K562 (cell line): ENCODE data around the gene PUM2. TPM values are rescaled to one million over a fixed set of nuclear protein-coding genes. Genes with fewer than 3 reads are reported as not detected.

ENCODE experiments used
- DDX20 ChIP-seq: fragments of 450-650 bp; IDR thresholded peaks from 2 replicates; pipeline ENCODE4 v1.6.1; 2016; ENCODE audit warnings: missing genetic modification characterization, low read depth, mild to moderate bottlenecking, missing compliant biosample characterization, moderate library complexity
- FOSL1 ChIP-seq: fragments of 200-800 bp; sonication (Bioruptor generic); conservative IDR thresholded peaks from 2 replicates; pipeline ENCODE4 v1.6.1; 2016; ENCODE audit warnings: missing genetic modification characterization, missing compliant biosample characterization
- MED1 ChIP-seq: sonication (generic); formaldehyde crosslinking; IDR thresholded peaks from 2 replicates; pipeline ENCODE4 v1.8.1; 2023; ENCODE audit warnings: missing genetic modification reagents, borderline replicate concordance
- MEF2D ChIP-seq: conservative IDR thresholded peaks from 2 replicates; pipeline ENCODE4 v1.6.1; 2016; ENCODE audit warnings: low read depth, missing genetic modification characterization, missing compliant biosample characterization
- NELFE ChIP-seq: IDR thresholded peaks from 2 replicates; pipeline ENCODE4 v1.6.1; 2011; ENCODE audit warnings: mild to moderate bottlenecking; ENCODE audit not compliant: insufficient read depth, insufficient read length
- POLR3G ChIP-seq: IDR thresholded peaks from 2 replicates; pipeline ENCODE4 v1.6.1; 2011; ENCODE audit not compliant: insufficient read length, insufficient replicate concordance; ENCODE audit errors: extremely low read depth
- SNRNP70 ChIP-seq: fragments of 200-400 bp; formaldehyde crosslinking; optimal IDR thresholded peaks from 2 replicates; pipeline ENCODE3; 2017; ENCODE audit warnings: low read depth, low read length
- ZBTB33 ChIP-seq: sonication (generic); formaldehyde crosslinking; IDR thresholded peaks from 2 replicates; pipeline ENCODE4 v1.8.1; 2023; ENCODE audit warnings: mild to moderate bottlenecking, missing genetic modification reagents
- ZHX1 ChIP-seq: fragments of 150-350 bp; conservative IDR thresholded peaks from 2 replicates; pipeline ENCODE4 v1.6.1; 2014; ENCODE audit warnings: low read length
- ZNF175 ChIP-seq: fragments of 200-800 bp; sonication (Bioruptor generic); IDR thresholded peaks from 2 replicates; pipeline ENCODE4 v1.6.1; 2016; ENCODE audit warnings: low read depth, mild to moderate bottlenecking, missing genetic modification characterization, missing compliant biosample characterization
- polyA plus RNA-seq, 8 experiments: library from polyadenylated mRNA; depleted of rRNA in 4 of 8; stranded (reverse) in 5 of 8; unstranded in 3 of 8; fragments of >200 nt; fragmentation: Nextera tagmentation in 2 of 8; fragmentation: Illumina TruSeq in 1 of 8; extraction: Ambion mirVana in 2 of 8; extraction: Trizol in 1 of 8; gene quantifications; 2 replicates each; pipeline versions ENCODE4 v1.2.1 to v1.2.3, GENCODE V29; 2011 to 2014; ENCODE audit warnings: inconsistent platforms in 1 of 8, missing spikeins in 1 of 8
- total RNA-seq, 7 experiments: library from RNA; depleted of rRNA in 6 of 7; stranded (reverse); fragments of >200 nt in 6 of 7; fragmentation: Illumina TruSeq in 2 of 7; extraction: Trizol in 2 of 7; gene quantifications; 2 replicates each; pipeline versions ENCODE4 v1.2.1 to v1.2.3, GENCODE V29; 2011 to 2021; ENCODE audit warnings: low replicate concordance in 1 of 7
- TF ChIP-seq, protein P1 (sequence below): fragments of 450-650 bp; IDR thresholded peaks from 2 replicates; pipeline ENCODE4 v1.6.1; 2016; ENCODE audit warnings: mild to moderate bottlenecking, moderate library complexity

Gene PUM2
- total and polyA plus RNA-seq, 9 of the 15 experiments (the other 6 are each of a cell fraction or from before 2014, with no cell fraction given), result 13.4 to 61.9 (median 28.3) TPM

DNA sequence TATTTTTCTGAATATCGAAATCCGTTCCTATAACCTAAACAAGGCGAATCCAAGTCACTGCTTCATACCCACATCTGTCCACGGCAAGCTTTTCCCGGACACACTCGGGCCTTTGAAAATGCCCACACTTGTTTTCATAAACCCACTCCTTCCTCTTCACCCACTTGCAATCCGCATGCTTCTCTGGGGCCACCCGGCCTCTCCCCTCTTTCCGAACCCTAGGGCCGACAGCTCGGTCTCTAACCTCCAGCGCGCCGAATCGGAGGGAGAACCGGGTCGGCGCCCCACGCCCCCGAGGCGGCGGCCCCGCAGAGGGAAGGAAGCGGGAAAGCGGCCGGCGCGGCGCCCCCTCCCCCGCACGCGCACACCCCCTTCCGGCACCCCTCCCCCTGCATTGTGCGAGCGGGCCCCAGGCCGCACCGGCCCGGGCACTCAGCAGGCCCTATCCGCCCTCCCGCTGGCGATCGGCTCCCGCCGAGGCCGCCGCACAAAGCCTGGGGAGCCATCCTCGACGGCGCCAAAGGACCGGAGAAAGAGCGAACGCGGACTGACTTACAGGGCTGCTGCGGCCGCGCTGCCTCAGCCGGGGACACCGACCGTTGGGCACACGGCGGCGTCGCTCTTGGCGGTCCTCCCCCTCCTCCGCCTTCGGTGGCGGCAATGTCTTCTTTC is 467 bp downstream of the PUM2 start (continued):
- no peak for TF ChIP-seq FOSL1 (tag)
- no peak for TF ChIP-seq SNRNP70
- TF ChIP-seq MEF2D (tag), result no peak
- no peak for TF ChIP-seq ZNF175 (CRISPR knock-in tag)
- TF ChIP-seq NELFE, result no peak
- no peak for TF ChIP-seq ZHX1
- no peak for TF ChIP-seq ZBTB33 (CRISPR knock-in tag)
- TF ChIP-seq MED1 (CRISPR knock-in tag), result no peak
- TF ChIP-seq POLR3G, result no peak
- TF ChIP-seq, protein P1, sequence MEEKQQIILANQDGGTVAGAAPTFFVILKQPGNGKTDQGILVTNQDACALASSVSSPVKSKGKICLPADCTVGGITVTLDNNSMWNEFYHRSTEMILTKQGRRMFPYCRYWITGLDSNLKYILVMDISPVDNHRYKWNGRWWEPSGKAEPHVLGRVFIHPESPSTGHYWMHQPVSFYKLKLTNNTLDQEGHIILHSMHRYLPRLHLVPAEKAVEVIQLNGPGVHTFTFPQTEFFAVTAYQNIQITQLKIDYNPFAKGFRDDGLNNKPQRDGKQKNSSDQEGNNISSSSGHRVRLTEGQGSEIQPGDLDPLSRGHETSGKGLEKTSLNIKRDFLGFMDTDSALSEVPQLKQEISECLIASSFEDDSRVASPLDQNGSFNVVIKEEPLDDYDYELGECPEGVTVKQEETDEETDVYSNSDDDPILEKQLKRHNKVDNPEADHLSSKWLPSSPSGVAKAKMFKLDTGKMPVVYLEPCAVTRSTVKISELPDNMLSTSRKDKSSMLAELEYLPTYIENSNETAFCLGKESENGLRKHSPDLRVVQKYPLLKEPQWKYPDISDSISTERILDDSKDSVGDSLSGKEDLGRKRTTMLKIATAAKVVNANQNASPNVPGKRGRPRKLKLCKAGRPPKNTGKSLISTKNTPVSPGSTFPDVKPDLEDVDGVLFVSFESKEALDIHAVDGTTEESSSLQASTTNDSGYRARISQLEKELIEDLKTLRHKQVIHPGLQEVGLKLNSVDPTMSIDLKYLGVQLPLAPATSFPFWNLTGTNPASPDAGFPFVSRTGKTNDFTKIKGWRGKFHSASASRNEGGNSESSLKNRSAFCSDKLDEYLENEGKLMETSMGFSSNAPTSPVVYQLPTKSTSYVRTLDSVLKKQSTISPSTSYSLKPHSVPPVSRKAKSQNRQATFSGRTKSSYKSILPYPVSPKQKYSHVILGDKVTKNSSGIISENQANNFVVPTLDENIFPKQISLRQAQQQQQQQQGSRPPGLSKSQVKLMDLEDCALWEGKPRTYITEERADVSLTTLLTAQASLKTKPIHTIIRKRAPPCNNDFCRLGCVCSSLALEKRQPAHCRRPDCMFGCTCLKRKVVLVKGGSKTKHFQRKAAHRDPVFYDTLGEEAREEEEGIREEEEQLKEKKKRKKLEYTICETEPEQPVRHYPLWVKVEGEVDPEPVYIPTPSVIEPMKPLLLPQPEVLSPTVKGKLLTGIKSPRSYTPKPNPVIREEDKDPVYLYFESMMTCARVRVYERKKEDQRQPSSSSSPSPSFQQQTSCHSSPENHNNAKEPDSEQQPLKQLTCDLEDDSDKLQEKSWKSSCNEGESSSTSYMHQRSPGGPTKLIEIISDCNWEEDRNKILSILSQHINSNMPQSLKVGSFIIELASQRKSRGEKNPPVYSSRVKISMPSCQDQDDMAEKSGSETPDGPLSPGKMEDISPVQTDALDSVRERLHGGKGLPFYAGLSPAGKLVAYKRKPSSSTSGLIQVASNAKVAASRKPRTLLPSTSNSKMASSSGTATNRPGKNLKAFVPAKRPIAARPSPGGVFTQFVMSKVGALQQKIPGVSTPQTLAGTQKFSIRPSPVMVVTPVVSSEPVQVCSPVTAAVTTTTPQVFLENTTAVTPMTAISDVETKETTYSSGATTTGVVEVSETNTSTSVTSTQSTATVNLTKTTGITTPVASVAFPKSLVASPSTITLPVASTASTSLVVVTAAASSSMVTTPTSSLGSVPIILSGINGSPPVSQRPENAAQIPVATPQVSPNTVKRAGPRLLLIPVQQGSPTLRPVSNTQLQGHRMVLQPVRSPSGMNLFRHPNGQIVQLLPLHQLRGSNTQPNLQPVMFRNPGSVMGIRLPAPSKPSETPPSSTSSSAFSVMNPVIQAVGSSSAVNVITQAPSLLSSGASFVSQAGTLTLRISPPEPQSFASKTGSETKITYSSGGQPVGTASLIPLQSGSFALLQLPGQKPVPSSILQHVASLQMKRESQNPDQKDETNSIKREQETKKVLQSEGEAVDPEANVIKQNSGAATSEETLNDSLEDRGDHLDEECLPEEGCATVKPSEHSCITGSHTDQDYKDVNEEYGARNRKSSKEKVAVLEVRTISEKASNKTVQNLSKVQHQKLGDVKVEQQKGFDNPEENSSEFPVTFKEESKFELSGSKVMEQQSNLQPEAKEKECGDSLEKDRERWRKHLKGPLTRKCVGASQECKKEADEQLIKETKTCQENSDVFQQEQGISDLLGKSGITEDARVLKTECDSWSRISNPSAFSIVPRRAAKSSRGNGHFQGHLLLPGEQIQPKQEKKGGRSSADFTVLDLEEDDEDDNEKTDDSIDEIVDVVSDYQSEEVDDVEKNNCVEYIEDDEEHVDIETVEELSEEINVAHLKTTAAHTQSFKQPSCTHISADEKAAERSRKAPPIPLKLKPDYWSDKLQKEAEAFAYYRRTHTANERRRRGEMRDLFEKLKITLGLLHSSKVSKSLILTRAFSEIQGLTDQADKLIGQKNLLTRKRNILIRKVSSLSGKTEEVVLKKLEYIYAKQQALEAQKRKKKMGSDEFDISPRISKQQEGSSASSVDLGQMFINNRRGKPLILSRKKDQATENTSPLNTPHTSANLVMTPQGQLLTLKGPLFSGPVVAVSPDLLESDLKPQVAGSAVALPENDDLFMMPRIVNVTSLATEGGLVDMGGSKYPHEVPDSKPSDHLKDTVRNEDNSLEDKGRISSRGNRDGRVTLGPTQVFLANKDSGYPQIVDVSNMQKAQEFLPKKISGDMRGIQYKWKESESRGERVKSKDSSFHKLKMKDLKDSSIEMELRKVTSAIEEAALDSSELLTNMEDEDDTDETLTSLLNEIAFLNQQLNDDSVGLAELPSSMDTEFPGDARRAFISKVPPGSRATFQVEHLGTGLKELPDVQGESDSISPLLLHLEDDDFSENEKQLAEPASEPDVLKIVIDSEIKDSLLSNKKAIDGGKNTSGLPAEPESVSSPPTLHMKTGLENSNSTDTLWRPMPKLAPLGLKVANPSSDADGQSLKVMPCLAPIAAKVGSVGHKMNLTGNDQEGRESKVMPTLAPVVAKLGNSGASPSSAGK, result peak; percentile 22; the same call in 1 of the 2 replicates
- no peak for TF ChIP-seq DDX20 (tag)
